ENCODE results near the gene KLK4.
"Not testable (repeated sequence)": the region's sequence is repeated elsewhere in the genome, so short reads cannot be mapped to it uniquely, and the experiment has no call there.

Gene KLK4

GRCh38 chr19:50896591-50897190, 14.5 kb downstream of the KLK4 start:
- H3K27ac ChIP-seq: no peak overlapping the region
- H3K4me1 ChIP-seq: no peaks in the 10 kb centered on the region
- H2AFZ ChIP-seq: no peak overlapping the region
- TF ChIP-seq, protein P1, sequence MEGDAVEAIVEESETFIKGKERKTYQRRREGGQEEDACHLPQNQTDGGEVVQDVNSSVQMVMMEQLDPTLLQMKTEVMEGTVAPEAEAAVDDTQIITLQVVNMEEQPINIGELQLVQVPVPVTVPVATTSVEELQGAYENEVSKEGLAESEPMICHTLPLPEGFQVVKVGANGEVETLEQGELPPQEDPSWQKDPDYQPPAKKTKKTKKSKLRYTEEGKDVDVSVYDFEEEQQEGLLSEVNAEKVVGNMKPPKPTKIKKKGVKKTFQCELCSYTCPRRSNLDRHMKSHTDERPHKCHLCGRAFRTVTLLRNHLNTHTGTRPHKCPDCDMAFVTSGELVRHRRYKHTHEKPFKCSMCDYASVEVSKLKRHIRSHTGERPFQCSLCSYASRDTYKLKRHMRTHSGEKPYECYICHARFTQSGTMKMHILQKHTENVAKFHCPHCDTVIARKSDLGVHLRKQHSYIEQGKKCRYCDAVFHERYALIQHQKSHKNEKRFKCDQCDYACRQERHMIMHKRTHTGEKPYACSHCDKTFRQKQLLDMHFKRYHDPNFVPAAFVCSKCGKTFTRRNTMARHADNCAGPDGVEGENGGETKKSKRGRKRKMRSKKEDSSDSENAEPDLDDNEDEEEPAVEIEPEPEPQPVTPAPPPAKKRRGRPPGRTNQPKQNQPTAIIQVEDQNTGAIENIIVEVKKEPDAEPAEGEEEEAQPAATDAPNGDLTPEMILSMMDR (IDR thresholded peaks at IDR 0.05): no peak
- no peak overlapping the region for H3K4me3 ChIP-seq (ENCODE audit: low read depth, low read length)
- no peaks in the 10 kb centered on the region for H3K27me3 ChIP-seq (ENCODE audit: control insufficient read depth, insufficient read depth, low read length)
- no peaks in the 10 kb centered on the region for H3K36me3 ChIP-seq (ENCODE audit: control insufficient read depth, insufficient read depth, low read length)
- no peak overlapping the region for H3K4me2 ChIP-seq (ENCODE audit: low read length)
- no peaks in the 10 kb centered on the region for H3K9me3 ChIP-seq (ENCODE audit: control insufficient read depth, low read length)
- H3K79me2 ChIP-seq: no peaks in the 10 kb centered on the region
- H3K9ac ChIP-seq: no peak overlapping the region

GRCh38 chr19:50896089-50896590, 15.1 kb downstream of the KLK4 start:
- H3K27me3 ChIP-seq (ENCODE audit: control insufficient read depth, insufficient read depth, low read length); H3K27ac ChIP-seq; H3K9ac ChIP-seq; H3K4me2 ChIP-seq (ENCODE audit: low read length); H3K36me3 ChIP-seq (ENCODE audit: control insufficient read depth, insufficient read depth, low read length); H3K4me3 ChIP-seq (ENCODE audit: low read depth, low read length); H3K9me3 ChIP-seq (ENCODE audit: control insufficient read depth, low read length); H3K79me2 ChIP-seq; H2AFZ ChIP-seq; H3K4me1 ChIP-seq: not testable (repeated sequence)

DNA sequence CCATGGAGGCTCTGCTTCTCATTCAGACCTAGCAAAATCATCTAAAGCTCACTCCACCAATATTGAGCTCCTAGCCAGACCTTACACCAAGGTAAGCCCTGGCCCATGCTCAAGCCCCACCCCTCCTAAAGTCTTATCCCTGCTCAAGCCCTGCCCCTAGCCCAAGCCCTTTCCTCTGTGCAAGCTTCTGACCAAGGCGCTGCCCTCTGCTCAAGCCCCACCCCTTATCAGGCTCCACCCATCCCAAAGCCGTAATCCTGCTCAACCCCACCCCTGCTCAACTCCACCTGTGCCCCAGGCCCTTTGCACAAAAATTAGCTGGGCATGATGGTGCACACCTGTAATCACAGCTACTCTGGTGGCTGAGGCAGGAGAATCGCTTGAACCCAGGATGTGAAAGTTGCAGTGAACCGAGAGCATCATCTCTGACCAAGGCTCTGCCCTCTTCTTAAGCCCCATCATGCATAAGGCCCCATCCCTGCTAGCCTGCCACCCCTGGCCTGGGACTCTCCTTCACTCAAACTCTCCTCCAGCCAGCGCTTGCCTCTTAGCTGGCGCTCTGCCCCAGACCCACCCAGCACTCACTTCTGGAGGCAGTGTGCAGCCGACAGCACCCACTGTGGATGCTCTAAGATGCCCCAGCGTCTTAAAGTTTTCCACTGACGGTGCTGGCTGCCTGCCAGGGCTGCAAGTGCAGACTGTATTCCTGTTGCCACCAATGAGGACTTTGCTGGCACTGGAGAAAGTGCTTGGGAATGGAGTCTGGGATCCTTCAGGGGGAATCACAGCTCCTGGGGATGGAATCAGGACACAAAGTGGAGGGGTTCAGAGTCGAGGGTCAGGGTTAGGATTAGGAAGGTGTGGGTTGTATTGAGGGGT, 16.5 kb downstream of the KLK4 start:
- no peaks in the 10 kb centered on the region for H3K79me2 ChIP-seq
- no peaks in the 10 kb centered on the region for H3K4me1 ChIP-seq
- no peak overlapping the region for H3K27ac ChIP-seq
- no peak overlapping the region for H2AFZ ChIP-seq
- H3K9ac ChIP-seq: no peak overlapping the region
- no peaks in the 10 kb centered on the region for H3K36me3 ChIP-seq (ENCODE audit: control insufficient read depth, insufficient read depth, low read length)
- no peaks in the 10 kb centered on the region for H3K27me3 ChIP-seq (ENCODE audit: control insufficient read depth, insufficient read depth, low read length)
- H3K9me3 ChIP-seq (ENCODE audit: control insufficient read depth, low read length): no peaks in the 10 kb centered on the region
- no peak overlapping the region for H3K4me2 ChIP-seq (ENCODE audit: low read length)
- TF ChIP-seq, protein P1 (IDR thresholded peaks at IDR 0.05): no peak
- no peak overlapping the region for H3K4me3 ChIP-seq (ENCODE audit: low read depth, low read length)

DNA sequence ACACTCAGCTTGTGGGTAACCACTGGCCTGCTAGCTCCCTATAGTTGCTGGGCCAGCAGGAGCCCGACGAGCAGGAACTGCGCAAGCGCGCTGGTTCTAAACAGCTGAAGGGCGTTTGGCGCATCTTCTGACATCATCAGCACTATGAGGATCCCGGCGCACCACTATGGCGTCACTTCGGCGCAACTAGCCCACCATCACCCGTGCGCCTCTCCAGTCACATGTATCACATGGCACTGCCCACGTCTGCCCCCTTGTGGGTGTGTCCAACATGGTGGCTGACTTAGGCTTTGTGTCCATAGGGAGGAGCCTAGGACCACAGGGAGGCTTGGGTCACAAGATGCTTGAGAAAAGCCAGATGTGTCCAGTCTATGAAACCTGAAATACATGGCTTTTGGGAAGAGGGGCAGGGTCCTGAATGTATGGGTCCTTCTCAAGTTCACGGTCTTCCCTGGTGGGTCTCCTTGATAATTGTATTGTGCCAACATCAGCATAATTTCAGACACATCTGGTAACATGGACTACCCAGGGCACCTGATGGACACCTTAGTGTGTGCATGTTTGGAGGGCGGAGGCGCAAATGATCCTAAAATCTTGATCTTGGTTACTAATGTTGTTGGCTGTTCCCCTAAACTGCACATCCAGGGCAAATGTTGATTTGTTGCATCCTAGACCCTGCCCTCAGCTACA, 18.0 kb downstream of the KLK4 start:
- no peak overlapping the region for H3K27ac ChIP-seq
- no peaks in the 10 kb centered on the region for H3K36me3 ChIP-seq (ENCODE audit: control insufficient read depth, insufficient read depth, low read length)
- H3K4me2 ChIP-seq (ENCODE audit: low read length): no peak overlapping the region
- H3K79me2 ChIP-seq: no peaks in the 10 kb centered on the region
- H3K27me3 ChIP-seq (ENCODE audit: control insufficient read depth, insufficient read depth, low read length): no peaks in the 10 kb centered on the region
- no peak overlapping the region for H3K9ac ChIP-seq
- no peaks in the 10 kb centered on the region for H3K9me3 ChIP-seq (ENCODE audit: control insufficient read depth, low read length)
- TF ChIP-seq, protein P1 (IDR thresholded peaks at IDR 0.05): no peak
- no peak overlapping the region for H3K4me3 ChIP-seq (ENCODE audit: low read depth, low read length)
- no peak overlapping the region for H2AFZ ChIP-seq
- H3K4me1 ChIP-seq: no peaks in the 10 kb centered on the region

- Histone ChIP-seq H3K4me2 (ENCODE audit: low read length) (no peak overlapping the region), H3K36me3 (ENCODE audit: control insufficient read depth, insufficient read depth, low read length) (no peaks in the 10 kb centered on the region), H3K27me3 (ENCODE audit: control insufficient read depth, insufficient read depth, low read length) (no peaks in the 10 kb centered on the region), H2AFZ (no peak overlapping the region), H3K4me1 (no peaks in the 10 kb centered on the region), H3K79me2 (no peaks in the 10 kb centered on the region), H3K9ac (no peak overlapping the region), H3K27ac (no peak overlapping the region), H3K4me3 (ENCODE audit: low read depth, low read length) (no peak overlapping the region), H3K9me3 (ENCODE audit: control insufficient read depth, low read length) (no peaks in the 10 kb centered on the region)
- TF ChIP-seq, protein P1 (IDR thresholded peaks at IDR 0.05): no peak
Observed at GRCh38 chr19:50891253-50891625, 20.0 kb downstream of the KLK4 start.
